Jurkat, Clone E6-1 (cell line): Measurements from ENCODE around the gene TMEM213.

Experiments used
- DNase-seq: peaks from one replicate; pipeline ENCODE4 v3.0.0-alpha.2; 2011; ENCODE audit warnings: low read depth, low spot score
- H3K4me3 ChIP-seq: 2 replicates; pipeline ENCODE4 v1.5.1; 2011; ENCODE audit warnings: mild to moderate bottlenecking, low read length, control low read depth, moderate library complexity

Gene TMEM213

GRCh38 chr7:138866353-138866752 is 68.6 kb downstream of the TMEM213 start:
- no peak overlapping the region for H3K4me3 ChIP-seq
- no peak for DNase-seq

GRCh38 chr7:138867744-138868143 is 70.0 kb downstream of the TMEM213 start:
- no peak overlapping the region for H3K4me3 ChIP-seq
- DNase-seq: no peak

- no peak for DNase-seq
- H3K4me3 ChIP-seq: no peak overlapping the region
Measured at GRCh38 chr7:138868711-138869110, 70.9 kb downstream of the TMEM213 start.

DNA sequence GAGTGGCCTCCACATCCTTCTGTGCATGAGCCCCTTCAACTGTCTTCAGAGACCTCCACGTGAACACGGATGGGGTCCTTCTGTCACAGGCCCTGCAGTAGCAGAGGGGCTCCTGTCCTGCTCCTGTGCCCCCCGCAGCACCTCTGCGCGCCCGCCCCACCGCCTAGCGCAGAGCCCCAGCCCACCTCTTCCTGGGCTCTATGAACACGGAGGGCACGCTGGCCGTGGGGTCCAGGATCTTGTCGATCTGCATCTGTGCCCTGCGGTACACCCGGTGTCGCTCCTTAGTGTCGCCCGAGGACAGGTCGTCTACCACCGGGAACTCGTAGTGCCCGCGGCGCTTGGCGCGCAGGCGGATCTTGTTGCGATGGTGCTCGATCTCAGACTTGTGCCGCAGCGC is 71.6 kb downstream of the TMEM213 start:
- H3K4me3 ChIP-seq: no peak overlapping the region
- no peak for DNase-seq

- H3K4me3 ChIP-seq: no peak overlapping the region
- no peak for DNase-seq
Measured at GRCh38 chr7:138871065-138871813, 73.4 kb downstream of the TMEM213 start.

GRCh38 chr7:138871814-138872090 is 74.0 kb downstream of the TMEM213 start:
- no peak for DNase-seq
- H3K4me3 ChIP-seq: no peak overlapping the region

- no peak for DNase-seq
Measured at GRCh38 chr7:138872576-138872975, 74.8 kb downstream of the TMEM213 start.

GRCh38 chr7:138873220-138873892 is 75.6 kb downstream of the TMEM213 start:
- no peak overlapping the region for H3K4me3 ChIP-seq
- no peak for DNase-seq

More at GRCh38 chr7:138872576-138872975, 74.8 kb downstream of the TMEM213 start:
- H3K4me3 ChIP-seq: no peak overlapping the region

GRCh38 chr7:138875794-138876193 is 78.0 kb downstream of the TMEM213 start:
- DNase-seq: peak; percentile 93
- H3K4me3 ChIP-seq: no peak overlapping the region

- no peak overlapping the region for H3K4me3 ChIP-seq
- DNase-seq: no peak
Measured at GRCh38 chr7:138876326-138876725, 78.5 kb downstream of the TMEM213 start.

GRCh38 chr7:138878051-138878450 is 80.3 kb downstream of the TMEM213 start:
- no peak for DNase-seq
- no peak overlapping the region for H3K4me3 ChIP-seq

DNA sequence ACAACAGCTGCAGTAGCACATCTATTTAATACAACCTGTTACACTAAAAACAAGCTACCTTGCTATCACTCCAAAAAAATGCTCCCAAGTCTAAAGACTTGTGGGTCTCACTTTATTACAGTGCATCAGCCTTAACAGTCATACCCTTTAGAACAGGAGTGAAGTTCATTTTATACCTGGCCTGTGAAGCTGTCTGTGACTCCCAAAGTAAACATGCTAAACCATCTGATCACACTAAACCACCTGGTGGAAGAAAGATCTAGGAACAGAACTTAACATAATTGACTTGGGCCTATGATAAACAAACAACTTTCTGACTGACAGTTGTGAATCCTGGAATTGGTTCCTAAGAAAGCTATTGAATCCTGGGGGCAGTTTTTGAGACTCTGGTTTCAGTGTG is 81.1 kb downstream of the TMEM213 start:
- no peak overlapping the region for H3K4me3 ChIP-seq
- DNase-seq: no peak

GRCh38 chr7:138879356-138879755 is 81.6 kb downstream of the TMEM213 start:
- DNase-seq: no peak
- H3K4me3 ChIP-seq: no peak overlapping the region

DNA sequence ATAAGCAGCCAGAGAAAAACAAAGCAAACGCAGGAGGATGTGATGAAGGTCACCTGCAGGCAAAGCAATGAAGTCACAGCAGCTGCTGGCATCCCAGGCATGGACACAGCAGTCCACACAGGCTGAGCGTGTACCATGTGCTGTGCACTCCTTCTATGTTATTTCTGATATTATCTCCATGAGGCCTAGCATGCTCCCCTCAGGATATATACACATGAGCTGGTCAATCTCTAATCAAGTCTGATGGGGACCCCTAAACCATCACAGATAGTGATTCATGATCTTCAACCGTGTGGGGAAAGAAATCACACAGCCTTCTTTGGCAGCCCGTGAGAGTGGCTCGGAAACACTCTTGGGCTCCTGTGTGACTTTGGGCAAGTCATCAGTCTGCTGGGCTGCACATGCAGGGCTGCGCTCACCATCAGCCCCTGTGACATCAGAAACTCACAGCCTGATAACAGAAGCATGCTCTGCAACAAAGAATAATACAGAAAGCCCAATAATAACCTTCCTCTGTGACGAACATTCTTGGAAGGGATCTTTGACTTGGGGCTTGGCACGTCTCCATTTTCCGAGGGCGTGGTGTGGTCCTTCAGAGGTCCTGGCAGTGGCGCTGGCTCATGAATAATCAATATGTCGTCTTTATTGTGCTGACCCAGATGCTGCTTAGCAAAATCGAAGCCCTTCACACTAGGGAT is 83.2 kb downstream of the TMEM213 start:
- H3K4me3 ChIP-seq: no peak overlapping the region
- DNase-seq: no peak

GRCh38 chr7:138881579-138882188 is 83.9 kb downstream of the TMEM213 start:
- DNase-seq: no peak
- no peak overlapping the region for H3K4me3 ChIP-seq

GRCh38 chr7:138882249-138882648 is 84.5 kb downstream of the TMEM213 start:
- no peak overlapping the region for H3K4me3 ChIP-seq
- DNase-seq: no peak

- no peak overlapping the region for H3K4me3 ChIP-seq
- no peak for DNase-seq
Measured at GRCh38 chr7:138885383-138886147, 87.8 kb downstream of the TMEM213 start.

DNA sequence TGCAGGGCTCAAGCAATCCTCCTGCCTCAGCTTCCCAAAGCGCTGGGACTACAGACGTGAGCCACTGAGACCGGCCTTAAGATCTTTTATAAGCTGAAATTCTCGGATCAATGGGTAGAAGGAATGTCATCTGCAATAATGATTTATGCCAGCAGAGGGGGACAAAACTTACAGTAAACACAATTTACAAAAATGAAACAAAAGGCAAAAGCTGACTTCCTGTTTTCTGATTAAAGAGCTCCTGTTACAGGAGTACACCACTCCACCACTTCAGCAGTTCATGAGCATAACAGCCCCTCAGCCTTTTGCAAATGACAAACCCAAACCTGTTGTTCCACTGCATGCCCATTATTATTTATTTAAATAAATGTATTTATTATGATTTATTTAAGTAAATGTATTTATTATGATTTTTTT is 88.7 kb downstream of the TMEM213 start:
- DNase-seq: peak; percentile 85
- H3K4me3 ChIP-seq: no peak overlapping the region

DNA sequence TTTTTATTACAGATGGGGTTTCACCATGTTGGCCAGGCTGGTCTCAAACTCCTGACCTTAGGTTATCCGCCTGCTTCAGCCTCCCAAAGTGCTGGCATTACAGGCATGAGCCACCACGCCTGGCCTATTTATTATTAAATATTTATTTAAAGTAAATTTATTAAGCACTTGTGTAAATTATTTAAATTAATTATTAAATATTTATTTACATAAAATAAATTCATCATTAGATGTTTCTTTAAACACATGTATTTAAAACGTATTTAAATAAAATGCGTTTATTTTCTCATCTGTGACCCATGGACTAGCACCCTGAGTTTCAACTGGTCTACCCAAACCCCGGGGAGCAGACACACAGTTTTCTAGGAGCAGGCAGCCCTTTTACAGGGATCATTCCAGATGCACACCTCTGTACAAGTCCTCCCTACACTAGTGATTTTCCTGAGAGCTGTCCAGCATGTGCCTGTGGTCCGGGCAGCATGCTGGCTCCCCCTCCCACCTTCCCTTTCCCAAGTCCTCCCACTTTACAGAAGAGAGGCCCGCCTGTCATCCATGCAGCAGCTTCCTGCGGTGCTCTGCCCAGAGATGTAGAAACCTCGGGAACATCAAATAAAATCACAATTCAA is 89.4 kb downstream of the TMEM213 start:
- DNase-seq: no peak
- H3K4me3 ChIP-seq: no peak overlapping the region
